Thyroid gland (tissue), 4 donors: ENCODE results near the gene ZNF22. TPM values are rescaled to one million over a fixed set of nuclear protein-coding genes. Genes with fewer than 3 reads are reported as not detected.

Source experiments
- DNase-seq, 2 donors: peaks; one replicate each; pipeline ENCODE4 v3.0.0-alpha.2; 2019
- H3K27ac ChIP-seq, 3 donors: fragments of 200-600 bp; sonication (generic); 1 replicate in 2 of 3; 2 replicates in 1 of 3; pipeline ENCODE4 v1.5.1; 2016 to 2019; ENCODE audit warnings: mild to moderate bottlenecking in 1 of 3, moderate library complexity in 1 of 3
- H3K27me3 ChIP-seq: fragments of 200-600 bp; sonication (generic); one replicate; pipeline ENCODE4 v1.5.1; 2019
- H3K36me3 ChIP-seq, 2 donors: fragments of 200-600 bp; sonication (generic); one replicate each; pipeline ENCODE4 v1.5.1; 2016 to 2019
- H3K4me1 ChIP-seq, 2 donors: fragments of 200-600 bp; sonication (generic); one replicate each; pipeline ENCODE4 v1.5.1; 2017 to 2019
- H3K4me3 ChIP-seq, 3 donors: fragments of 200-600 bp; sonication (generic); replicated peaks in 1 of 3; 1 replicate in 2 of 3; 2 replicates in 1 of 3; pipeline ENCODE4 v1.5.1; 2016; ENCODE audit warnings: mild to moderate bottlenecking in 1 of 3
- H3K9me3 ChIP-seq: fragments of 200-600 bp; sonication (generic); one replicate; pipeline ENCODE4 v1.5.1; 2017
- CTCF ChIP-seq, 6 experiments: fragments of 200-600 bp in 3 of 6; fragments of 450-650 bp in 3 of 6; sonication (generic) in 3 of 6; IDR thresholded peaks; one replicate each; pipeline ENCODE4 v1.5.1; 2016 to 2019; ENCODE audit warnings: antibody characterized with exemption in 6 of 6, mild to moderate bottlenecking in 2 of 6, inconsistent platforms in 1 of 6, moderate library complexity in 1 of 6
- POLR2A ChIP-seq, 2 donors: fragments of 450-650 bp; IDR thresholded peaks; one replicate each; pipeline ENCODE4 v1.6.1; 2017; ENCODE audit warnings: antibody characterized with exemption in 2 of 2, mild to moderate bottlenecking in 2 of 2, moderate library complexity in 1 of 2
- WGBS, 2 donors: methylation state at CpG; one replicate each; pipeline ENCODE4 v1.1.5; 2017; 5-methylcytosine and 5-hydroxymethylcytosine counted together
- intact Hi-C: fragments of 100-400 bp; cut with DNase I; formaldehyde crosslinking; loops from one replicate; pipeline ENCODE4 v1.15.1; 2023
- total RNA-seq, 4 donors: library from RNA; depleted of rRNA; stranded (reverse); fragments of >200 nt; gene quantifications; one replicate each; pipeline ENCODE4 v1.2.3, GENCODE V29; 2016

ZNF22 gene
- total RNA-seq, 4 donors from 2014 or later = 28.5 to 40.3 (median 33.1) TPM

- intact Hi-C loops = no loop called here
- 37 to 44% methylated on average over 3 of the region's 3 CpGs for WGBS, 2 donors
- Histone ChIP-seq H3K4me1 (peaks cover 74 to 84% of the 10 kb centered on the region in 2 donors), H3K9me3 (no peaks in the 10 kb centered on the region), H3K4me3 (no peak overlapping the region), H3K27ac (peak overlapping the region; percentile 93 to 97 (median 96)), H3K36me3 (peaks cover 26 to 31% of the 10 kb centered on the region in 2 donors), H3K27me3 (no peaks in the 10 kb centered on the region)
- DNase-seq = peak in 1 of 2 donors; percentile 23
- no peak for TF ChIP-seq POLR2A (IDR thresholded peaks at IDR 0.05)
- TF ChIP-seq CTCF (IDR thresholded peaks at IDR 0.05) = no peak
Measured at GRCh38 chr10:44968091-44968490, 32.6 kb upstream of the ZNF22 start.

- intact Hi-C loops = no loop called here
- no peak for TF ChIP-seq POLR2A (IDR thresholded peaks at IDR 0.05)
- no peak for TF ChIP-seq CTCF (IDR thresholded peaks at IDR 0.05)
- H3K9me3 ChIP-seq = no peaks in the 10 kb centered on the region
- peak in 1 of 2 donors; percentile 16 for DNase-seq
- peak overlapping the region; percentile 93 to 97 (median 96) for H3K27ac ChIP-seq
- H3K4me3 ChIP-seq = no peak overlapping the region
- no peaks in the 10 kb centered on the region for H3K27me3 ChIP-seq
- peaks cover 74 to 84% of the 10 kb centered on the region in 2 donors for H3K4me1 ChIP-seq
- 68 to 77% methylated on average over 11 of the region's 11 CpGs for WGBS, 2 donors
- H3K36me3 ChIP-seq = peaks cover 26 to 31% of the 10 kb centered on the region in 2 donors
Measured at GRCh38 chr10:44968500-44969400, 32.0 kb upstream of the ZNF22 start.

DNA sequence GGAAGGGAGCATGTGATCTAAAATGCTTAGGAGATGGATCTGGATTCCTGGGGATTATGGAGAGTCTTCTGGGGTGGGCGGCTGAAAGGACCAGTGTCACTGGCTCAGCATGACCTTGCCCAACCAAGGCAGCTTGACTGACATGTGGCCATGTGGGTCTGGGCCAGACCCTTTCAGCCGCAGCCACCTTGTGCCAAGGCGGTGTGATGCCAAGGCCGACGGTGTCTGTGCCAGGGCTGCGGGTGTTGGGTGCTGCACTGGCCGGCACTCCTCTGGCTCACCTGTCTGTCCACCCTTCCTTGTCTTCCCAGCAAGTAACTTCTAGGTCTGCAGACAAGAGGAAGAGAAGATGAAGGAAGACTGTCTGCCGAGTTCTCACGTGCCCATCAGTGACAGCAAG lies 30.9 kb upstream of the ZNF22 start:
- peak in 1 of 2 donors; percentile 13 for DNase-seq
- peaks cover 26 to 31% of the 10 kb centered on the region in 2 donors for H3K36me3 ChIP-seq
- intact Hi-C loops = no loop called here
- H3K27me3 ChIP-seq = no peaks in the 10 kb centered on the region
- peaks cover 77 to 84% of the 10 kb centered on the region in 2 donors for H3K4me1 ChIP-seq
- WGBS, 2 donors = 91 to 100% methylated on average over 4 to 9 of the region's 9 CpGs
- H3K4me3 ChIP-seq = no peak overlapping the region
- peak overlapping the region in 2 of 3 donors; percentile 41 to 97 for H3K27ac ChIP-seq
- no peaks in the 10 kb centered on the region for H3K9me3 ChIP-seq
- TF ChIP-seq POLR2A (IDR thresholded peaks at IDR 0.05) (no peak), CTCF (IDR thresholded peaks at IDR 0.05) (no peak)

- H3K27me3 ChIP-seq = no peaks in the 10 kb centered on the region
- intact Hi-C loops = no loop called here
- H3K4me1 ChIP-seq = peaks cover 72 to 84% of the 10 kb centered on the region in 2 donors
- 89 to 93% methylated on average over 8 of the region's 8 CpGs for WGBS, 2 donors
- H3K36me3 ChIP-seq = peaks cover 29 to 34% of the 10 kb centered on the region in 2 donors
- no peak for TF ChIP-seq POLR2A (IDR thresholded peaks at IDR 0.05)
- no peak for TF ChIP-seq CTCF (IDR thresholded peaks at IDR 0.05)
- peak in 1 of 2 donors; percentile 3 for DNase-seq
- H3K9me3 ChIP-seq = no peaks in the 10 kb centered on the region
- H3K4me3 ChIP-seq = no peak overlapping the region
- H3K27ac ChIP-seq = peak overlapping the region in 2 of 3 donors; percentile 95 to 97
Measured at GRCh38 chr10:44970812-44971395, 29.8 kb upstream of the ZNF22 start.
